WI38 (cell line): ENCODE results near the gene ATP6V1E1.

Experiments used
- H3K4me3 ChIP-seq: 2 replicates; pipeline ENCODE4 v1.5.1; 2011; ENCODE audit warnings: low read depth, mild to moderate bottlenecking, control low read depth, low read length
- CTCF ChIP-seq: IDR thresholded peaks from 2 replicates; pipeline ENCODE4 v1.5.1; 2012; ENCODE audit warnings: low read depth, mild to moderate bottlenecking, control low read depth, low read length

Gene ATP6V1E1

GRCh38 chr22:17559188-17559587 lies 69.4 kb downstream of the ATP6V1E1 start:
- no peak overlapping the region for H3K4me3 ChIP-seq
- no peak for TF ChIP-seq CTCF

- no peak overlapping the region for H3K4me3 ChIP-seq
- TF ChIP-seq CTCF: no peak
These were observed 73.7 kb downstream of the ATP6V1E1 start for GRCh38 chr22:17554814-17555213.

- H3K4me3 ChIP-seq: no peak overlapping the region
- no peak for TF ChIP-seq CTCF
These were observed 75.8 kb downstream of the ATP6V1E1 start for GRCh38 chr22:17552737-17553136.

- no peak for TF ChIP-seq CTCF
- H3K4me3 ChIP-seq: no peak overlapping the region
These were observed 78.9 kb downstream of the ATP6V1E1 start for GRCh38 chr22:17549655-17550054.

GRCh38 chr22:17549183-17549582 lies 79.4 kb downstream of the ATP6V1E1 start:
- no peak overlapping the region for H3K4me3 ChIP-seq
- TF ChIP-seq CTCF: no peak

GRCh38 chr22:17548756-17549035 lies 79.9 kb downstream of the ATP6V1E1 start:
- TF ChIP-seq CTCF: no peak
- H3K4me3 ChIP-seq: no peak overlapping the region

GRCh38 chr22:17548010-17548755 lies 80.4 kb downstream of the ATP6V1E1 start:
- no peak overlapping the region for H3K4me3 ChIP-seq
- TF ChIP-seq CTCF: no peak
